Upper lobe of left lung (tissue), 4 donors: Measurements from ENCODE around the gene PADI1.

Source experiments
- EP300 ChIP-seq, 4 donors: sonication (generic); formaldehyde crosslinking; IDR thresholded peaks; one replicate each; pipeline ENCODE4 v1.5.1; 2017; ENCODE audit warnings: antibody characterized with exemption in 4 of 4, control low read depth in 2 of 4
- POLR2A ChIP-seq, 4 donors: fragments of 450-650 bp; IDR thresholded peaks; one replicate each; pipeline ENCODE4 v1.5.1; 2016 to 2017; ENCODE audit warnings: antibody characterized with exemption in 4 of 4, mild to moderate bottlenecking in 2 of 4
- POLR2AphosphoS5 ChIP-seq, 2 donors: sonication (generic); formaldehyde crosslinking; IDR thresholded peaks; one replicate each; pipeline ENCODE4 v1.5.1; 2017; ENCODE audit warnings: antibody characterized with exemption in 2 of 2
- TF ChIP-seq, protein P1 (sequence below), 6 experiments: fragments of 450-650 bp in 4 of 6; fragments of 200-600 bp in 2 of 6; sonication (generic) in 2 of 6; IDR thresholded peaks; one replicate each; pipeline ENCODE4 v1.5.1; 2016 to 2019; ENCODE audit warnings: antibody characterized with exemption in 6 of 6

DNA sequence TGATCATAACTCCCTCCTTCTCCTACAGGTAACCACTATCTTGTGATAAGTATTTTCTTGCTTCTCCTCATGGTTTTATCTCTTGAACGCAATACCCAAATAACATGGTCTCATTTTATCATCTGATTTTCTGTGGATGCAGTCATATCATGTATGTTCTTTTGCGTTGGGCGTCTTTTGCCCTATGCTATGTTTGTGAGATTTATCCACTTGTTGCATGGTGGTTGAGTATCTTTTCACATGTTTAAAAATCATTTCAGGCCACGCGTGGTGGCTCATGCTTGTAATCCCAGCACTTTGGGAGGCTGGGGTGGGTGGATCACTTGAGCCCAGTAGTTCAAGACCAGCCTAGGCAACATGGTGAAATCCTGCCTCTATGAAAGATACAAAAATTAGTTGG is 59.5 kb downstream of the PADI1 start:
- TF ChIP-seq POLR2A (IDR thresholded peaks at IDR 0.05), result no peak
- no peak for TF ChIP-seq EP300 (IDR thresholded peaks at IDR 0.05)
- TF ChIP-seq, protein P1, sequence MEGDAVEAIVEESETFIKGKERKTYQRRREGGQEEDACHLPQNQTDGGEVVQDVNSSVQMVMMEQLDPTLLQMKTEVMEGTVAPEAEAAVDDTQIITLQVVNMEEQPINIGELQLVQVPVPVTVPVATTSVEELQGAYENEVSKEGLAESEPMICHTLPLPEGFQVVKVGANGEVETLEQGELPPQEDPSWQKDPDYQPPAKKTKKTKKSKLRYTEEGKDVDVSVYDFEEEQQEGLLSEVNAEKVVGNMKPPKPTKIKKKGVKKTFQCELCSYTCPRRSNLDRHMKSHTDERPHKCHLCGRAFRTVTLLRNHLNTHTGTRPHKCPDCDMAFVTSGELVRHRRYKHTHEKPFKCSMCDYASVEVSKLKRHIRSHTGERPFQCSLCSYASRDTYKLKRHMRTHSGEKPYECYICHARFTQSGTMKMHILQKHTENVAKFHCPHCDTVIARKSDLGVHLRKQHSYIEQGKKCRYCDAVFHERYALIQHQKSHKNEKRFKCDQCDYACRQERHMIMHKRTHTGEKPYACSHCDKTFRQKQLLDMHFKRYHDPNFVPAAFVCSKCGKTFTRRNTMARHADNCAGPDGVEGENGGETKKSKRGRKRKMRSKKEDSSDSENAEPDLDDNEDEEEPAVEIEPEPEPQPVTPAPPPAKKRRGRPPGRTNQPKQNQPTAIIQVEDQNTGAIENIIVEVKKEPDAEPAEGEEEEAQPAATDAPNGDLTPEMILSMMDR (IDR thresholded peaks at IDR 0.05), result no peak
- no peak for TF ChIP-seq POLR2AphosphoS5 (IDR thresholded peaks at IDR 0.05)
